Chondrocyte (in vitro differentiated cells): ENCODE results near the gene PAX5. TPM values are rescaled to one million over a fixed set of nuclear protein-coding genes. Genes with fewer than 3 reads are reported as not detected.

ENCODE experiments used
- DNase-seq: peaks from one replicate; pipeline ENCODE4 v3.0.0; 2021; ENCODE audit warnings: mixed read lengths, low spot score
- H3K27ac Mint-ChIP-seq: one replicate; pipeline ENCODE4 v1.8.0; 2021; ENCODE audit warnings: mild to moderate bottlenecking, moderate library complexity, mixed read lengths; ENCODE audit not compliant: unreplicated experiment
- H3K27me3 Mint-ChIP-seq: 2 replicates; pipeline ENCODE4 v1.8.0; 2021; ENCODE audit warnings: low read depth, mixed read lengths
- H3K36me3 Mint-ChIP-seq: 2 replicates; pipeline ENCODE4 v1.8.0; 2021; ENCODE audit warnings: low read depth, mixed read lengths
- H3K4me1 Mint-ChIP-seq: 2 replicates; pipeline ENCODE4 v1.8.0; 2021; ENCODE audit warnings: low read depth, mild to moderate bottlenecking, mixed read lengths
- H3K4me3 Mint-ChIP-seq: one replicate; pipeline ENCODE4 v1.8.0; 2021; ENCODE audit warnings: mild to moderate bottlenecking, moderate library complexity, mixed read lengths; ENCODE audit not compliant: unreplicated experiment
- H3K9me3 Mint-ChIP-seq: 2 replicates; pipeline ENCODE4 v1.8.0; 2021; ENCODE audit warnings: low read depth, mixed read lengths
- CTCF ChIP-seq: fragments of 200-600 bp; sonication (generic); IDR thresholded peaks from 2 replicates; pipeline ENCODE4 v1.5.0; 2021; ENCODE audit warnings: antibody characterized with exemption, mild to moderate bottlenecking, moderate library complexity
- total RNA-seq: library from RNA; stranded (reverse); gene quantifications from 3 replicates; pipeline ENCODE4 v1.2.1, GENCODE V29; 2021

Gene PAX5
- total RNA-seq, 1 donor from 2014 or later, result not detected

GRCh38 chr9:36877239-36877638, 156.8 kb downstream of the PAX5 start:
- Mint-ChIP-seq H3K27ac (no peak overlapping the region), H3K9me3 (peaks cover 7% of the 10 kb centered on the region), H3K4me3 (no peak overlapping the region), H3K27me3 (peaks cover 52% of the 10 kb centered on the region), H3K4me1 (no peaks in the 10 kb centered on the region), H3K36me3 (peaks cover 3% of the 10 kb centered on the region)
- DNase-seq, result no peak
- TF ChIP-seq CTCF, result no peak

GRCh38 chr9:36876056-36876455, 158.0 kb downstream of the PAX5 start:
- TF ChIP-seq CTCF, result no peak
- Mint-ChIP-seq H3K36me3 (peaks cover 3% of the 10 kb centered on the region), H3K4me1 (no peaks in the 10 kb centered on the region), H3K27ac (no peak overlapping the region), H3K4me3 (no peak overlapping the region), H3K9me3 (peaks cover 7% of the 10 kb centered on the region), H3K27me3 (peaks cover 45% of the 10 kb centered on the region)
- no peak for DNase-seq

- Mint-ChIP-seq H3K36me3 (peaks cover 3% of the 10 kb centered on the region), H3K27me3 (peaks cover 45% of the 10 kb centered on the region), H3K9me3 (peaks cover 7% of the 10 kb centered on the region), H3K27ac (no peak overlapping the region), H3K4me1 (no peaks in the 10 kb centered on the region), H3K4me3 (no peak overlapping the region)
- no peak for DNase-seq
- TF ChIP-seq CTCF, result no peak
Measured at GRCh38 chr9:36874921-36875320, 159.1 kb downstream of the PAX5 start.

GRCh38 chr9:36874261-36874660, 159.8 kb downstream of the PAX5 start:
- TF ChIP-seq CTCF, result no peak
- no peak for DNase-seq
- H3K27me3 Mint-ChIP-seq, result peaks cover 49% of the 10 kb centered on the region
- H3K4me1 Mint-ChIP-seq, result no peaks in the 10 kb centered on the region
- H3K36me3 Mint-ChIP-seq, result peaks cover 3% of the 10 kb centered on the region
- H3K4me3 Mint-ChIP-seq, result no peak overlapping the region
- peaks cover 7% of the 10 kb centered on the region for H3K9me3 Mint-ChIP-seq
- no peak overlapping the region for H3K27ac Mint-ChIP-seq

GRCh38 chr9:36873247-36873875, 160.7 kb downstream of the PAX5 start:
- Mint-ChIP-seq H3K27me3 (peaks cover 53% of the 10 kb centered on the region), H3K4me3 (no peak overlapping the region), H3K9me3 (peaks cover 7% of the 10 kb centered on the region), H3K4me1 (no peaks in the 10 kb centered on the region), H3K27ac (no peak overlapping the region), H3K36me3 (peaks cover 3% of the 10 kb centered on the region)
- no peak for DNase-seq
- TF ChIP-seq CTCF, result peak; percentile 99
